HG02588 (cell line): Measurements from ENCODE around the gene NUP160.
"Not testable (repeated sequence)": the region's sequence is repeated elsewhere in the genome, so short reads cannot be mapped to it uniquely, and the experiment has no call there.

Experiments
- ATAC-seq: cut with Tn5 transposase; IDR thresholded peaks from one replicate; pipeline ENCODE4 v1.9.1; 2021; ENCODE audit warnings: mild to moderate bottlenecking, moderate library complexity; ENCODE audit not compliant: unreplicated experiment

NUP160 gene

DNA sequence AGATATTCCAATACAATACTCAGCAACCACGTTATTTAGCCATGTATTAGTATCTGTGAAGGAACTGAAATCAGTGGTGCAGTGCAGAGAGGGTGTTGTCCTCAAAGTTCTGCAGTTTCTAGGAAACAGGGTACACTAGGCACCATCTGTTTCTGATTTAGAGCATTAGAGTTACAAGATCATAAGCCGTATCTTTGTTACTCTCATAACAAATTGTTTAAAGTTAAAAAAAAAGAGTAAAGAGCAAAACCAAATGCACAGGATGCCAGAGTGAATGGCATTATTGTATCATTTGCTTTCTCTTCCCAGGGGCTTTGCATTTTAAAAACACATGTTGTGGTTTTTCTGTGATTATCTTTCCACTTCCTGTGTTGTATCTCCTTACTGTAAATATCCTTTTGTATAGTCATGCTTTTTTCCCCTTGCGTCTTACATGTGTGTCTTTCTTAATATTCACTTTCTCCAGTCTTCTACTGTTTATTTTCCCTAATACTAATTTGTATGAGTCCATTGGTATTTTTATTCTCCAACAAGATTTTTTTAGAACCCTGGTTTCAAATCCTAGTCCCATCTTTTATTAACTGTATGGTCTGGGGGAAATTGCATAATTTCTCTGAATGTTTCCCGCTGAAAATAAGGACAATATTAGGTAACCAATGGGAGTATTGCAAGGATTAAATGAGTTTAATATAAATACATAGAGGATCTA, 15.2 kb upstream of the NUP160 start:
- peak; percentile 58 for ATAC-seq

DNA sequence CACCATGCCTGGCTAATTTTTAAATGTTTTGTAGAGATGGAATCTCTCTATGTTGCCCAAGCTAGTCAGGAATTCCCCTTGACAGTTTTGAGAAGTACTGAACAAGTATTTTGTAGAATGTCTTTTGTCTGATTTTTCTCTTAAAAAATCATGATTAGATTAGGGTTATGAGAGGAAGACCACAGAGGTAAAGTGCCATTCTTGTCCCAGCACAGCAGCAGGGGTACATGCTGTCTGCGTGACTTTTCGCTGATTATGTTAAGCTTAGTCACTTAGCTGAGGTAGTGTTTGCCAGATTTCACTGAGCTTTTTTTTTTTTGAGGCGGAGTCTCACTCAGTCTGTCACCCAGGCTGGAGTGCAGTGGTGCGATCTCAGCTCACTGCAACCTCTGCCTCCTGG, 13.6 kb upstream of the NUP160 start:
- ATAC-seq = no peak

DNA sequence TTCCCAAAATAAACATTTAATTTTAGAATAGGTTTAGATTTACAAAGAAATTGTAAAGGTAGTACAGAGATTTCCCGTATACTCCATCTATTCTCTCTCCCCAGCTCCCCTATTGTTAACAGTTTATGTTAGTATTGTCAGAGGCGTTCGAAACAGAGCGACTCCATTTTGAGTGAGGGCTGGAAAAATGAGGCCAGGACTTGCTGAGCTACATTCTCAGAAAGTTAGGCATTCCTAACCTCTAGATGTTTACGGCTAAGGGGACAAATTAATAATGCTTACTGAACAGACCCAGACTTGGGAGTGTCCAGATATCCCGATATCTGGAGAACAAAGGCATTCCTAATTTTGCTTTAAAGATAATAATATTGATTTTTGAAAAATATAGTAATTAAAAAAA, 12.4 kb upstream of the NUP160 start:
- ATAC-seq = no peak

DNA sequence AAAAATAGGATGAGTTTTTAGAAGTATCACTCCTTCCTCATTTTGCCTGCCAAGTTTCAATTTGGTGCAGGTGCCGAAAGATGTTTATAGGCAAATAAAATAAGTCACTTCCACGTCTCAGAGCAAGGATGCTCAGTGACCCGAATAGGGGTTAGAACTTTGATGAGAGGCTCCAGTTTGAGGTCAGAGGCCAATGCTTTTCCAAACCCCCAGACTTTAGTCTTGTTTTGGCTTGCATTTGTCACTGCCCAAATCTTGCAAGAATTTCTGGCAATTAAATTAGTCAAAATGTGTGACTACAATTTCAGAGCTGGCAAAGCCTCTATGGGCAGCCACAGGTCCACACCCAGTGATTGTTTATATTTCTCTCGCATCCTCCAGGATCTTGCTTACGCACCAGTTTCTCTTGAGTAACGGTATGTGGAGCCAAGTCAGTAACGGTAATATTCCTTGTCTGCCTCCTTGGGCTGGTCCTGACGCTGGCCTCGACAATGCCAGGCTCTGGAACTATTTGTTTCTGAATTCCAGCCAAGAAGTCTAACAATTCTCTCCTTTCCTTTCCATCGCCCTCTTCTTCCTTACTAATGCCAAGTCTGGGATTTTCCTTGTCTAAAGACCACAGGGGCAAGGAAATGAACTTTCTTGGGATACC, 9.9 kb upstream of the NUP160 start:
- no peak for ATAC-seq

GRCh38 chr11:47857485-47857884, 9.3 kb upstream of the NUP160 start:
- ATAC-seq = no peak

GRCh38 chr11:47856186-47856585, 8.0 kb upstream of the NUP160 start:
- ATAC-seq = no peak

DNA sequence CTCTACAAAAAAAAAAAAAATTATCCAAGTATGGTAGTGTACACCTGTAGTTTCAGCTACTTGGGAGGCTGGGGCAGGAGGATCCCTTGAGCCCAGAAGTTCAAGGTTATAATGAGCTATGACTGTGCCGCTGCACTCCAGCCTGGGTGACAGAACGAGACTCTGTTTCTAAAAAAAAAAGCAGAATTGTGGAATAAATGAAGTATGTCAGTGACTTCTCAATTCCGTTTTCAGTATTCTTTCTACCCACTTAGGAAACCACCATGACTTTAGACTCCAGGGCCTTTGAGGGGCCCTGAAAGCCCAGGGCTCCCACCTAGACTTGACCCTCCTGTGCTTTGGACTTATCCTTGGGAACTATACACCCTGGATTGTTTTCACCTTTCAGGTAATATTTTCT, 6.5 kb upstream of the NUP160 start:
- peak; percentile 47 for ATAC-seq

- ATAC-seq = no peak
These were observed 3.9 kb upstream of the NUP160 start for GRCh38 chr11:47852053-47852452.

GRCh38 chr11:47850337-47850736, 2.2 kb upstream of the NUP160 start:
- peak; percentile 31 for ATAC-seq

DNA sequence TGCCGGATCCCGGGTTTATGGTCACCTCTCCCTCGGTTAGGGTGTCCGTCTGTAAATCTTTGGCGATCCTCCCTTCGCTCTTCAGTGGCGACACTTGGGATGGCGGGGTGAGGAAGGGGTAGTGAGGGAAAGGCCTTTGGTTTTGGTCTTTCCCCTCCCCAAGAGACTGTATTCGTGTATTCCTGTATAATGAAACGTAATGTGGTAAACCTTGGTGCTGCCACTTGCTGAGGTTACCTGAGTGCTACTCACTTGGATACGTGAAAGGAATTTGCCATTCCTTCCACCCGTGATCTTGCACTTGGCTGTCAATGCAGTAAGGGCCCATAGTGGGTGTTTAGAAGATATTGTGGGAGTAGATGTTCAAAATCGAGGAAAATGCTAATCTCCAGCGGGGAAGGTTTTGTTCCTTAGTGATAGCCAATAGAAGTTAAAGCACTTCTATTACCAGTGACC, 578 bp upstream of the NUP160 start:
- peak; percentile 6 for ATAC-seq

GRCh38 chr11:47847537-47847891, 636 bp downstream of the NUP160 start:
- ATAC-seq = no peak

- no peak for ATAC-seq
These were observed 1.2 kb downstream of the NUP160 start for GRCh38 chr11:47846998-47847397.

DNA sequence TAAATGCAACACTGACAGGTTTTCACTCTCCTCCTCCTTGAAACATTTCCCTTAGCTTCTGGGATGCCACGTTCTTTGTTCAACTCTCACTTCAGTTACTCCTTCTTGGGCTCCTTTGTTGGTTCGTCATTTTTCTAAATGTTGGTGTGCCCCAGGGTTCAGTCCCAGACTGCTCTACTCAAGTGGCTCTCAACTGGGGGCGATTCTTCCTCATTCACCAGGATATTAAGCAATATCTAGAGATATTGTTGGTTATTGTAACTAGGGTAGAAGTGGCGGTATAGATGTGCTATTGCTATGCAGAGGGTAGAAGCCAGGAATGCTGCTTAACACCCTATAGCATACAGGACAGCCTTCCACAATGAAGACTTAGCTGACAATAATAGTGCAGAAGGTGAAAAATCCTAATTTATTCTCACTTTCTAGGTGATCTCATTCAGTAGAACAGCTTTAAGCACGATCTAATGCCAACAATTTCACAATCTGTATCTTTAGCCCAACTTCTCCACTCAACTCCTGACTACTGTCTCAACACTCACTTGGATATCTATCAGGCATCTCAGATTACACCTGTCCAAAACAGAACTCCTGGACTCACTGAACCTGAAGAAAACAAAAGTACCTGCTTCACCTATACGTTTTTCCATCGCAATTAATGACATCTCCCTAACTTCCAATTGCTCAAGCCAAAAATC, 4.6 kb downstream of the NUP160 start:
- ATAC-seq = no peak

DNA sequence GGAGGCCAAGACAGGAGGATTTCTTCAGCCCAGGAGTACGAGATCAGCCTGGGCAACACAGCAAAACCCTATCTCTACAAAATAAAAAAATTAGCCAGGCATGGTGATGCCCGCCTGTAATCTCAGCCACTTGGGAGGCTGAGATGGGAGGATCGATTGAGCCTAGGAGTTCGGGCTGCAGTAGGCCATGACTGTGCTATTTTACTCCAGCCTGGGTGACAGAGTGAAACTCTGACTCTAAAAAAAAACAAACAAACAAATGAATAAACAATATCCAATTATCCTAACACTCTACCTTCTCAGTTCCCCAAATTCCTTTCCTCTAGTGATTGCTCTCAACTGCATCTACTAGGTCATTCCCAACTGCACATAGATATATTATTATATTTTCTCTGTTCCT, 5.4 kb downstream of the NUP160 start:
- no peak for ATAC-seq

GRCh38 chr11:47837929-47838328, 10.2 kb downstream of the NUP160 start:
- no peak for ATAC-seq

DNA sequence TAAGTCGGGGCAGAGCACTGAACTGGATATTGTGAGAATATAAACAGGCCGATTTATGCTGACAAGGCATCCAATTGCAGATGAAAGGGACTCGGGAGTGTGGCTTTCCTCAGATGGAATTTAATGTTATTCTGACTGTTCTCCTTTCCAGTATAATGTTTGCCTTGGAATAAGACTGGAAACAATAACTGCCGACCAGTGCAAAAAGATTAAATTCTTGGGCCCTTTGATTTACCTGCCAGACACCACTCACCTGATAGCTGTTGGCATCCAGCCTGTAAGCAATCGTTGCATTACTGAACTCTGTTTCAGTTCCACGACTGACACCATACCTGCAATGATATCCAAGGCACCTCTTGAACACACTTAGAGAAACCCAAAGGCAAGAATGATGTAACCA, 10.9 kb downstream of the NUP160 start:
- ATAC-seq = no peak

GRCh38 chr11:47830013-47830412, 18.1 kb downstream of the NUP160 start:
- not testable (repeated sequence) for ATAC-seq

DNA sequence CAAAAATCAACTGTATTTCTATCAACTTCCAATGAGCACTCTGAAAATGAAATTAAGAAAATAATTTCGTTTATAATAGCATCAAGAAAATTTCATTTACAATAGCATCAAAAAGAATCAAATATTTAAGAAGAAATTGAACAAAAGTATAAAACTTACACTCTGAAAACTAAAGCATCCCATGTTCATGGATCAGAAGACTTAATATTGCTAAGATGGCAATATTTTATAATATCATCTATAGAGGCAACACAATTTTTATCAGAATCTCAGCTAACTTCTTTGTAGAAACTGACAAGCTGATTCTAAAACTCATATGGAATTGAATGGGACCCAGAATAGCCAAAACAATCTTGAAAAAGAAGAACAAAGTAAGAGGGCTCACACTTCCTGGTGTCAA, 19.9 kb downstream of the NUP160 start:
- no peak for ATAC-seq

- not testable (repeated sequence) for ATAC-seq
These were observed 25.5 kb downstream of the NUP160 start for GRCh38 chr11:47822664-47823063.

DNA sequence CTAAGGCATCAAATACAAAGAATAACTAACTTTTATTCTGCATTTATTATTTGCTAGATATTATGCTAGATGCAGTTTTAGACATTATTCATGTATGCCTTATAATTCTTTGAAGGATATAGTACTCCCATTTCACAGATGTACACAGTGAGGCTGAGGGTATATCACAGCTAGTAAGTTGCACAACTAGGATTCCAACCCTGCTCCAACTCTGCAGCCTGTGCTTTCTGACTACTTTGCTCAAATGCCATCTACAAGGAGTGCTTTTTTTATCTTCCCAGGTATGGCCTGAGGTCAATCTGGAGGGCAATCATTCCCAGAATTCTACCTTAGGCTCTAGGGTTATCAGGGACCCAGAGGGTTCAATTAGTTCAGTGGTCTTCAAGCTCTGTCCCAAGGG, 28.4 kb downstream of the NUP160 start:
- no peak for ATAC-seq

GRCh38 chr11:47800759-47801158, 47.4 kb downstream of the NUP160 start:
- ATAC-seq = no peak

DNA sequence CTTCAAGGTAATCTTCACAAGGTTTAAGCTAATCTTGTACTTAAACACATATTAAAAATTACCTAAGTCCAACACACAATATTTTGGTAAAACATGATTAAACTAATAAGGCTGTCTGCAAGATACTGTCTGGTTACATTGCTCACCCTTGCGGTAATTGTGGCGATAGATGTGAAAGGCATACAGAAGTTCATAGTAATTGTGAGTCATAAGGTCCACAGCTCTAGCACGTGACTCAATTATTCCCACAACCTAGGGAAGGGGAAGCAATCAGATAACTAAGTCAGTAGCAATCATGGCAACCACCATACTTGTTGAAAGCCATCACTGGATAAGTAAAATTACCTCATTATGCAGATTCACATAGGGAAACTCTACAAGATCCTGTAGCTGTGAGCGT, 50.5 kb downstream of the NUP160 start:
- ATAC-seq = no peak
